Thymus (tissue), 11 donors: ENCODE data around the gene PLIN3. TPM values are rescaled to one million over a fixed set of nuclear protein-coding genes. Genes with fewer than 3 reads are reported as not detected.
A peak's percentile ranks its signal among the peaks of the same experiment; 100 is the strongest.
"Not testable (repeated sequence)": the region's sequence is repeated elsewhere in the genome, so short reads cannot be mapped to it uniquely, and the experiment has no call there.

Experiments used
- DNase-seq, 9 donors: peaks; one replicate each; pipeline ENCODE4 v3.0.0-alpha.2; 2013; ENCODE audit warnings: low spot score in 9 of 9, low read depth in 6 of 9, missing footprints in 1 of 9
- H3K27ac ChIP-seq, 2 donors: one replicate each; pipeline ENCODE4 v1.5.1; 2013; ENCODE audit warnings: control low read depth in 1 of 2, low read depth in 1 of 2, low read length in 1 of 2, mild to moderate bottlenecking in 1 of 2, moderate library complexity in 1 of 2
- H3K27me3 ChIP-seq, 2 donors: one replicate each; pipeline ENCODE4 v1.5.1; 2013; ENCODE audit warnings: low read length in 1 of 2; ENCODE audit not compliant: control insufficient read depth in 2 of 2, insufficient read depth in 1 of 2
- H3K36me3 ChIP-seq, 2 donors: one replicate each; pipeline ENCODE4 v1.5.1; 2013; ENCODE audit warnings: low read length in 1 of 2, mild to moderate bottlenecking in 1 of 2, moderate library complexity in 1 of 2; ENCODE audit not compliant: control insufficient read depth in 2 of 2, insufficient read depth in 2 of 2
- H3K4me1 ChIP-seq, 2 donors: one replicate each; pipeline ENCODE4 v1.5.1; 2013; ENCODE audit warnings: low read length in 2 of 2; ENCODE audit not compliant: control insufficient read depth in 2 of 2, insufficient read depth in 2 of 2
- H3K4me3 ChIP-seq, 2 donors: one replicate each; pipeline ENCODE4 v1.5.1; 2013; ENCODE audit warnings: low read length in 2 of 2, control low read depth in 1 of 2, mild to moderate bottlenecking in 1 of 2
- H3K9me3 ChIP-seq, 2 donors: one replicate each; pipeline ENCODE4 v1.5.1; 2013; ENCODE audit warnings: low read length in 1 of 2, mild to moderate bottlenecking in 1 of 2; ENCODE audit not compliant: control insufficient read depth in 2 of 2, insufficient read depth in 1 of 2
- WGBS: extraction: QIAGEN DNeasy Blood & Tissue Kit; methylation state at CpG from one replicate; pipeline ENCODE4 v1.1.7; 2013; 5-methylcytosine and 5-hydroxymethylcytosine counted together
- polyA plus RNA-seq: library from polyadenylated mRNA; stranded (reverse); fragments of 200-250 nt; gene quantifications from one replicate; pipeline ENCODE4 v1.2.3, GENCODE V29; 2013
- total RNA-seq: library from RNA; stranded (reverse); fragments of 120-200 nt; gene quantifications from one replicate; pipeline ENCODE4 v1.2.4, GENCODE V29; 2013
- donor health status: healthy.

PLIN3 gene
- total and polyA plus RNA-seq, 2 donors: 31.0 to 45.8 TPM

GRCh38 chr19:4844348-4845179 lies 22.9 kb downstream of the PLIN3 start:
- no peak overlapping the region for H3K4me3 ChIP-seq
- 97% methylated on average over 10 of the region's 10 CpGs for WGBS
- H3K27me3 ChIP-seq: no peaks in the 10 kb centered on the region
- no peak overlapping the region for H3K27ac ChIP-seq
- no peaks in the 10 kb centered on the region for H3K9me3 ChIP-seq
- no peak for DNase-seq
- peaks cover 38 to 59% of the 10 kb centered on the region in 2 donors for H3K36me3 ChIP-seq
- no peaks in the 10 kb centered on the region for H3K4me1 ChIP-seq

- Histone ChIP-seq H3K9me3 (no peaks in the 10 kb centered on the region), H3K4me3 (no peak overlapping the region), H3K27ac (no peak overlapping the region), H3K36me3 (peaks cover 45 to 62% of the 10 kb centered on the region in 2 donors), H3K4me1 (no peaks in the 10 kb centered on the region), H3K27me3 (no peaks in the 10 kb centered on the region)
- 97% methylated on average over 6 of the region's 6 CpGs for WGBS
- DNase-seq: no peak
Measured at GRCh38 chr19:4843647-4843965, 23.9 kb downstream of the PLIN3 start.

GRCh38 chr19:4839192-4839591 lies 28.3 kb downstream of the PLIN3 start:
- Histone ChIP-seq H3K9me3 (no peaks in the 10 kb centered on the region), H3K36me3 (peaks cover 30 to 39% of the 10 kb centered on the region in 2 donors), H3K4me3 (no peak overlapping the region)

GRCh38 chr19:4832776-4833175 lies 34.7 kb downstream of the PLIN3 start:
- Histone ChIP-seq H3K27ac (no peak overlapping the region), H3K36me3 (peaks cover 3 to 5% of the 10 kb centered on the region in 2 donors), H3K9me3 (no peaks in the 10 kb centered on the region), H3K4me3 (no peak overlapping the region), H3K4me1 (peaks cover 0 to 8% of the 10 kb centered on the region in 2 donors), H3K27me3 (no peaks in the 10 kb centered on the region)
- 97% methylated on average over 5 of the region's 5 CpGs for WGBS
- DNase-seq: no peak

More at GRCh38 chr19:4839192-4839591, 28.3 kb downstream of the PLIN3 start:
- DNase-seq: no peak
- no peaks in the 10 kb centered on the region for H3K27me3 ChIP-seq
- no peak overlapping the region for H3K27ac ChIP-seq
- 98% methylated on average over 17 of the region's 17 CpGs for WGBS
- no peaks in the 10 kb centered on the region for H3K4me1 ChIP-seq

GRCh38 chr19:4831979-4832340 lies 35.5 kb downstream of the PLIN3 start:
- H3K4me3 ChIP-seq: peak overlapping the region; percentile 58 to 90
- H3K27me3 ChIP-seq, DNase-seq, H3K9me3 ChIP-seq, H3K36me3 ChIP-seq, H3K4me1 ChIP-seq: not testable (repeated sequence)
- H3K27ac ChIP-seq: peak overlapping the region in 1 of 2 donors; percentile 86
- 47% methylated on average over 9 of the region's 9 CpGs for WGBS

GRCh38 chr19:4831304-4831978 lies 36.0 kb downstream of the PLIN3 start, which contains the start of gene TICAM1:
Gene TICAM1, minus strand, starts transcription at chr19:4831712. Its CDS starts 13,335 bp downstream, at chr19:4818377.
- Histone ChIP-seq H3K9me3 (no peaks in the 10 kb centered on the region), H3K27ac (peak within 1 kb of the TSS; percentile 37 to 86), H3K4me3 (peak within 1 kb of the TSS; percentile 58 to 90), H3K36me3 (no peaks in the 10 kb centered on the region), H3K27me3 (no peaks in the 10 kb centered on the region), H3K4me1 (peaks cover 0 to 8% of the 10 kb centered on the region in 2 donors)
- DNase-seq: peak in 5 of 9 donors; percentile 28 to 65 (median 50)
- under 1% methylated on average over 52 of the region's 52 CpGs for WGBS

- 77% methylated on average over 6 of the region's 6 CpGs for WGBS
- no peaks in the 10 kb centered on the region for H3K36me3 ChIP-seq
- H3K4me1 ChIP-seq: peaks cover 0 to 8% of the 10 kb centered on the region in 2 donors
- H3K27me3 ChIP-seq: no peaks in the 10 kb centered on the region
- no peak for DNase-seq
- no peaks in the 10 kb centered on the region for H3K9me3 ChIP-seq
- H3K4me3 ChIP-seq: peak overlapping the region; percentile 58 to 90
- H3K27ac ChIP-seq: peak overlapping the region; percentile 37 to 86
Measured at GRCh38 chr19:4830768-4831265, 36.6 kb downstream of the PLIN3 start.

GRCh38 chr19:4830332-4830731 lies 37.1 kb downstream of the PLIN3 start:
- peaks cover 0 to 8% of the 10 kb centered on the region in 2 donors for H3K4me1 ChIP-seq
- no peaks in the 10 kb centered on the region for H3K36me3 ChIP-seq
- DNase-seq: no peak
- no peak overlapping the region for H3K4me3 ChIP-seq
- no peaks in the 10 kb centered on the region for H3K9me3 ChIP-seq
- 98% methylated on average over 6 of the region's 6 CpGs for WGBS
- no peaks in the 10 kb centered on the region for H3K27me3 ChIP-seq
- no peak overlapping the region for H3K27ac ChIP-seq
